ENCODE measurements around the gene ST3GAL2.

DNA sequence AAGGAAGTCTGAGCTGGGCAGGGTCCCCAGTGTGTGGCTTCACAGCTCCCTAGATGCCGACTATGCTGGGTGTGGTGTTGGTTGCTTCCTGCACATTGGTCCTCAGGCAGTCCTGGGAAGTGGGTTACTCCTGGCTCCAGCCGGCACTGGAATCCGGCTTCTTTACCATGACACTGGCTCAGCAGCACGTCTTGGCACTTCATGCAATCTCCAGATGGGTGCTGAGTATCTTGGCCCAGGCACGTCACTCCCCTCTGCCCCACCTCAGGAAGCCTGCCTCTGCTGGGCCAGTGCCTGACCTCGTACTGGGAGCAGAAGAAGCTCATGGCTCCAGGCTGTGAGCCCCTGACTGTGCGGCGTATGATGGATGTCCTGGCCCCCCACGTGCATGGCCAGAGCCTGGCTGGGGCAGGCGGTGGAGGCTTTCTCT lies 40.0 kb upstream of the ST3GAL2 start:
- TF ChIP-seq EZH2 (IDR thresholded peaks at IDR 0.05; ENCODE audit: borderline replicate concordance, low read depth, low read length, severe bottlenecking) (no peak), POLR2A (IDR thresholded peaks at IDR 0.05; ENCODE audit: low read depth, low read length) (no peak), POLR2AphosphoS5 (IDR thresholded peaks at IDR 0.05; ENCODE audit: insufficient read depth, low read depth, low read length) (peak; percentile 13), FOS (IDR thresholded peaks at IDR 0.05; ENCODE audit: borderline replicate concordance, insufficient read depth, low read length) (no peak), JUN (IDR thresholded peaks at IDR 0.05; ENCODE audit: borderline replicate concordance, insufficient read depth, insufficient read length, low read depth) (no peak), GATA2 (IDR thresholded peaks at IDR 0.05; ENCODE audit: insufficient read depth, insufficient read length, low read depth, low read length) (no peak)
- TF ChIP-seq, protein P1, sequence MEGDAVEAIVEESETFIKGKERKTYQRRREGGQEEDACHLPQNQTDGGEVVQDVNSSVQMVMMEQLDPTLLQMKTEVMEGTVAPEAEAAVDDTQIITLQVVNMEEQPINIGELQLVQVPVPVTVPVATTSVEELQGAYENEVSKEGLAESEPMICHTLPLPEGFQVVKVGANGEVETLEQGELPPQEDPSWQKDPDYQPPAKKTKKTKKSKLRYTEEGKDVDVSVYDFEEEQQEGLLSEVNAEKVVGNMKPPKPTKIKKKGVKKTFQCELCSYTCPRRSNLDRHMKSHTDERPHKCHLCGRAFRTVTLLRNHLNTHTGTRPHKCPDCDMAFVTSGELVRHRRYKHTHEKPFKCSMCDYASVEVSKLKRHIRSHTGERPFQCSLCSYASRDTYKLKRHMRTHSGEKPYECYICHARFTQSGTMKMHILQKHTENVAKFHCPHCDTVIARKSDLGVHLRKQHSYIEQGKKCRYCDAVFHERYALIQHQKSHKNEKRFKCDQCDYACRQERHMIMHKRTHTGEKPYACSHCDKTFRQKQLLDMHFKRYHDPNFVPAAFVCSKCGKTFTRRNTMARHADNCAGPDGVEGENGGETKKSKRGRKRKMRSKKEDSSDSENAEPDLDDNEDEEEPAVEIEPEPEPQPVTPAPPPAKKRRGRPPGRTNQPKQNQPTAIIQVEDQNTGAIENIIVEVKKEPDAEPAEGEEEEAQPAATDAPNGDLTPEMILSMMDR (IDR thresholded peaks at IDR 0.05; ENCODE audit: extremely low read depth in 1 of 2, insufficient read depth in 1 of 2, low read depth in 1 of 2, low read length in 2 of 2), result no peak
- TF ChIP-seq, protein P2, sequence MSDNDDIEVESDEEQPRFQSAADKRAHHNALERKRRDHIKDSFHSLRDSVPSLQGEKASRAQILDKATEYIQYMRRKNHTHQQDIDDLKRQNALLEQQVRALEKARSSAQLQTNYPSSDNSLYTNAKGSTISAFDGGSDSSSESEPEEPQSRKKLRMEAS (IDR thresholded peaks at IDR 0.05; ENCODE audit: insufficient read depth, insufficient read length), result no peak

Data from endothelial cell of umbilical vein (primary cell).